H9 (cell line): ENCODE measurements around the gene PLA2G2F. TPM values are rescaled to one million over a fixed set of nuclear protein-coding genes. Genes with fewer than 3 reads are reported as not detected.

Experiments
- DNase-seq: peaks from one replicate; pipeline ENCODE4 v3.0.0-alpha.2; 2017
- H2AFZ ChIP-seq: one replicate; pipeline ENCODE4 v1.6.1; 2013; ENCODE audit warnings: mild to moderate bottlenecking, low read length, control low read depth, moderate library complexity
- H2AK5ac ChIP-seq: 2 replicates; pipeline ENCODE4 v1.6.1; 2013; ENCODE audit warnings: low read length, control low read depth, mixed read lengths; ENCODE audit not compliant: insufficient read length
- H2BK120ac ChIP-seq: one replicate; pipeline ENCODE4 v1.6.1; 2013; ENCODE audit warnings: low read depth, mild to moderate bottlenecking, low read length, control low read depth, inconsistent platforms; ENCODE audit not compliant: poor library complexity, severe bottlenecking
- H2BK12ac ChIP-seq: 2 replicates; pipeline ENCODE4 v1.6.1; 2013; ENCODE audit warnings: low read length, control low read depth, mixed read lengths, low read depth; ENCODE audit not compliant: insufficient read length
- H2BK15ac ChIP-seq: 2 replicates; pipeline ENCODE4 v1.6.1; 2013; ENCODE audit warnings: low read depth, low read length, control low read depth
- H2BK20ac ChIP-seq: one replicate; pipeline ENCODE4 v1.6.1; 2013; ENCODE audit warnings: low read depth, mild to moderate bottlenecking, low read length, control low read depth, inconsistent platforms; ENCODE audit not compliant: poor library complexity, severe bottlenecking
- H2BK5ac ChIP-seq: 2 replicates; pipeline ENCODE4 v1.6.1; 2013; ENCODE audit warnings: low read length, control low read depth, mixed read lengths; ENCODE audit not compliant: insufficient read length
- H3K14ac ChIP-seq: 2 replicates; pipeline ENCODE4 v1.6.1; 2013; ENCODE audit warnings: low read length, control low read depth; ENCODE audit not compliant: insufficient read depth
- H3K18ac ChIP-seq: 2 replicates; pipeline ENCODE4 v1.6.1; 2013; ENCODE audit warnings: low read depth, mild to moderate bottlenecking, mixed read lengths, low read length, control low read depth; ENCODE audit not compliant: insufficient read length
- H3K23ac ChIP-seq: 2 replicates; pipeline ENCODE4 v1.6.1; 2013; ENCODE audit warnings: low read length, control low read depth, mixed read lengths, low read depth; ENCODE audit not compliant: insufficient read length
- H3K23me2 ChIP-seq: 2 replicates; pipeline ENCODE4 v1.6.1; 2013; ENCODE audit warnings: low read depth, mild to moderate bottlenecking, mixed read lengths, low read length, control low read depth; ENCODE audit not compliant: insufficient read length, poor library complexity, severe bottlenecking
- H3K27ac ChIP-seq: 2 replicates; pipeline ENCODE4 v1.5.1; 2013; ENCODE audit warnings: low read length, control low read depth, mixed read lengths, low read depth; ENCODE audit not compliant: insufficient read length
- H3K27me3 ChIP-seq: 2 replicates; pipeline ENCODE4 v1.6.1; 2013; ENCODE audit warnings: low read length, control low read depth, inconsistent platforms; ENCODE audit not compliant: insufficient read depth
- H3K4ac ChIP-seq: 2 replicates; pipeline ENCODE4 v1.6.1; 2013; ENCODE audit warnings: low read depth, mild to moderate bottlenecking, control low read depth, inconsistent platforms, low read length, moderate library complexity
- H3K4me1 ChIP-seq: 2 replicates; pipeline ENCODE4 v1.6.1; 2013; ENCODE audit warnings: low read length, control low read depth, inconsistent platforms; ENCODE audit not compliant: insufficient read depth
- H3K4me2 ChIP-seq: 2 replicates; pipeline ENCODE4 v1.6.1; 2013; ENCODE audit warnings: low read length, control low read depth, mixed read lengths; ENCODE audit not compliant: insufficient read length, insufficient read depth
- H3K56ac ChIP-seq: 2 replicates; pipeline ENCODE4 v1.6.1; 2013; ENCODE audit warnings: low read depth, mild to moderate bottlenecking, mixed read lengths, low read length, control low read depth; ENCODE audit not compliant: insufficient read length
- H3K79me1 ChIP-seq: 2 replicates; pipeline ENCODE4 v1.6.1; 2013; ENCODE audit warnings: low read depth, mild to moderate bottlenecking, moderate library complexity, low read length, control low read depth, inconsistent platforms; ENCODE audit not compliant: insufficient read depth, poor library complexity, severe bottlenecking
- H3K79me2 ChIP-seq: 2 replicates; pipeline ENCODE4 v1.6.1; 2013; ENCODE audit warnings: low read length, control low read depth, inconsistent platforms; ENCODE audit not compliant: insufficient read depth
- H3K9ac ChIP-seq: 2 replicates; pipeline ENCODE4 v1.6.1; 2013; ENCODE audit warnings: low read length, control low read depth, mixed read lengths; ENCODE audit not compliant: insufficient read length; ENCODE audit errors: extremely low read depth
- H3K9me3 ChIP-seq: one replicate; pipeline ENCODE4 v1.6.1; 2013; ENCODE audit warnings: low read depth, low read length, inconsistent platforms; ENCODE audit not compliant: control insufficient read depth
- H3T11ph ChIP-seq: one replicate; pipeline ENCODE4 v1.6.1; 2013; ENCODE audit warnings: mild to moderate bottlenecking, low read length, control low read depth, inconsistent platforms
- H4K20me1 ChIP-seq: one replicate; pipeline ENCODE4 v1.6.1; 2013; ENCODE audit not compliant: control insufficient read depth, insufficient read length, insufficient read depth
- H4K5ac ChIP-seq: 2 replicates; pipeline ENCODE4 v1.6.1; 2013; ENCODE audit warnings: low read depth, mild to moderate bottlenecking, mixed read lengths, low read length, control low read depth; ENCODE audit not compliant: insufficient read length
- H4K8ac ChIP-seq: replicated peaks from 2 replicates; pipeline ENCODE4 v1.6.1; 2013; ENCODE audit warnings: low read length, control low read depth, mixed read lengths, low read depth; ENCODE audit not compliant: insufficient read length
- H4K91ac ChIP-seq: 2 replicates; pipeline ENCODE4 v1.6.1; 2013; ENCODE audit warnings: low read depth, mild to moderate bottlenecking, moderate library complexity, mixed read lengths, low read length, control low read depth; ENCODE audit not compliant: insufficient read length
- H3K27ac Mint-ChIP-seq, 3 experiments: 2 replicates in 2 of 3; 3 replicates in 1 of 3; pipeline ENCODE4 v1.8.0; 2020 to 2021; ENCODE audit warnings: mixed read lengths in 3 of 3, mild to moderate bottlenecking in 1 of 3, moderate library complexity in 1 of 3
- H3K27me3 Mint-ChIP-seq: 2 replicates; pipeline ENCODE4 v1.8.0; 2021; ENCODE audit warnings: low read depth, mild to moderate bottlenecking, moderate library complexity, mixed read lengths
- H3K36me3 Mint-ChIP-seq, 3 experiments: 2 replicates in 2 of 3; 3 replicates in 1 of 3; pipeline ENCODE4 v1.8.0; 2020 to 2021; ENCODE audit warnings: low read depth in 3 of 3, mixed read lengths in 3 of 3; ENCODE audit not compliant: insufficient read depth in 1 of 3
- H3K4me1 Mint-ChIP-seq, 2 experiments: 2 replicates each; pipeline ENCODE4 v1.8.0; 2020; ENCODE audit warnings: mixed read lengths in 2 of 2
- H3K4me3 Mint-ChIP-seq, 2 experiments: 2 replicates in 1 of 2; 3 replicates in 1 of 2; pipeline ENCODE4 v1.8.0; 2020 to 2021; ENCODE audit warnings: mild to moderate bottlenecking in 2 of 2, mixed read lengths in 2 of 2, moderate library complexity in 1 of 2
- H3K9me3 Mint-ChIP-seq, 2 experiments: 2 replicates in 1 of 2; 3 replicates in 1 of 2; pipeline ENCODE4 v1.8.0; 2020; ENCODE audit warnings: mild to moderate bottlenecking in 2 of 2, mixed read lengths in 2 of 2, moderate library complexity in 1 of 2
- WGBS: extraction: QIAGEN DNeasy Blood & Tissue Kit; methylation state at CpG from one replicate; pipeline ENCODE4 v1.1.7; 2013; ENCODE audit warnings: missing lambda C conversion rate, low lambda C conversion rate, mixed read lengths; ENCODE audit not compliant: insufficient read length; ENCODE audit errors: extremely low coverage; 5-methylcytosine and 5-hydroxymethylcytosine counted together
- total RNA-seq: library from RNA; stranded (reverse); gene quantifications from 2 replicates; pipeline ENCODE4 v1.2.1, GENCODE V29; 2021
- TF ChIP-seq, protein P1 (sequence below): fragments of 200-600 bp; sonication (generic); conservative IDR thresholded peaks from 3 replicates; pipeline ENCODE4 v1.8.0; 2021; ENCODE audit warnings: antibody characterized with exemption, mild to moderate bottlenecking

PLA2G2F gene
- total RNA-seq, 1 experiment from 2014 or later: not detected

DNA sequence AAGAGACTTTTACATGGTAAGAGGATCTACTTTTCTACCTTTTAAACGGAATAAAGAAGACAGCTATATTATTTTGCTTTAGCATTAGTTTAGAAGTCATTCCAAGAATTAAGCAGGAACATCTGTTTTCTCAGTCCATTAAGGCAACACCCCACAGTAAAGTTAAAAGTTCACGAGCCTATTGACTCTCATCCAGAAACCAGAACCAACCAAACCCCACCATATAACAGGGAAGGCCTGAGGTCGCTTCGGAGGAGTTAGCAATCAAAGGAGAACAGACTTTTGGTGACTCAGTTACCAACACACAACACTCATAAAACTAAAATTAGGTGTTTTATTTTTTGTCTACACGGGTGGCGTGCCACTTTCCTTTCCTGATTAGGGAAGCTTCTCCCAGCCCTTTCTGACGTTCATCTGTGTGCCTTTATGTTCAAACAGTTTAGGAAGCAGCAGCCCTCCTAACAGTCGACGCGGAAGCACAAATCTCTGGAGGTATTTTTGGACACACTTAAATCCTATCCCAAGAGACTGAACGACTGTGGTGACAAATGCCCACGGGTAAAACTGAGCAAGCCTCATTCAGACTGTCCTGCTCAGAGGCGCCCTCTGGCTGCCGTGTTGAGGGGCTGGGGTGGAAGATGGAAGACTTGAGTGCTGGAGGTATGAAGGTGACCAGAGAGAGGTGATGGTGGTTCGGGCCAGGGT is 55.8 kb downstream of the PLA2G2F start:
- no peaks in the 10 kb centered on the region for H3K79me2 ChIP-seq
- no peak overlapping the region for H2AK5ac ChIP-seq
- no peak overlapping the region for H4K91ac ChIP-seq
- H3K23ac ChIP-seq: no peak overlapping the region
- H3K23me2 ChIP-seq: no peaks in the 10 kb centered on the region
- WGBS: no CpG with 5 or more reads among the region's 15 CpGs
- TF ChIP-seq, protein P1, sequence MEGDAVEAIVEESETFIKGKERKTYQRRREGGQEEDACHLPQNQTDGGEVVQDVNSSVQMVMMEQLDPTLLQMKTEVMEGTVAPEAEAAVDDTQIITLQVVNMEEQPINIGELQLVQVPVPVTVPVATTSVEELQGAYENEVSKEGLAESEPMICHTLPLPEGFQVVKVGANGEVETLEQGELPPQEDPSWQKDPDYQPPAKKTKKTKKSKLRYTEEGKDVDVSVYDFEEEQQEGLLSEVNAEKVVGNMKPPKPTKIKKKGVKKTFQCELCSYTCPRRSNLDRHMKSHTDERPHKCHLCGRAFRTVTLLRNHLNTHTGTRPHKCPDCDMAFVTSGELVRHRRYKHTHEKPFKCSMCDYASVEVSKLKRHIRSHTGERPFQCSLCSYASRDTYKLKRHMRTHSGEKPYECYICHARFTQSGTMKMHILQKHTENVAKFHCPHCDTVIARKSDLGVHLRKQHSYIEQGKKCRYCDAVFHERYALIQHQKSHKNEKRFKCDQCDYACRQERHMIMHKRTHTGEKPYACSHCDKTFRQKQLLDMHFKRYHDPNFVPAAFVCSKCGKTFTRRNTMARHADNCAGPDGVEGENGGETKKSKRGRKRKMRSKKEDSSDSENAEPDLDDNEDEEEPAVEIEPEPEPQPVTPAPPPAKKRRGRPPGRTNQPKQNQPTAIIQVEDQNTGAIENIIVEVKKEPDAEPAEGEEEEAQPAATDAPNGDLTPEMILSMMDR: peak; percentile 92
- no peak overlapping the region for H4K5ac ChIP-seq
- no peak overlapping the region for H2BK20ac ChIP-seq
- no peaks in the 10 kb centered on the region for H4K20me1 ChIP-seq
- H3K9ac ChIP-seq: no peak overlapping the region
- no peak overlapping the region for H3K56ac ChIP-seq
- H2BK120ac ChIP-seq: no peak overlapping the region
- Mint-ChIP-seq H3K27ac (no peak overlapping the region), H3K4me1 (peaks cover 20 to 23% of the 10 kb centered on the region in 2 experiments), H3K4me3 (no peak overlapping the region), H3K9me3 (no peaks in the 10 kb centered on the region), H3K36me3 (no peaks in the 10 kb centered on the region; a peak in 1 of 7 replicates), H3K27me3 (peaks cover 34% of the 10 kb centered on the region)
- H3K27ac ChIP-seq: no peak overlapping the region
- H3K4me2 ChIP-seq: no peak overlapping the region
- H3K79me1 ChIP-seq: no peaks in the 10 kb centered on the region
- H3T11ph ChIP-seq: no peak overlapping the region
- H2BK12ac ChIP-seq: no peak overlapping the region
- no peaks in the 10 kb centered on the region for H3K9me3 ChIP-seq
- no peak overlapping the region for H3K14ac ChIP-seq
- DNase-seq: peak; percentile 76
- no peak overlapping the region for H2BK15ac ChIP-seq
- no peak overlapping the region for H2BK5ac ChIP-seq
- H3K18ac ChIP-seq: no peak overlapping the region
- H3K27me3 ChIP-seq: no peaks in the 10 kb centered on the region; the same call in 1 of the 2 replicates
- no peaks in the 10 kb centered on the region for H3K4me1 ChIP-seq
- no peak overlapping the region for H2AFZ ChIP-seq
- H3K4ac ChIP-seq: no peak overlapping the region
- H4K8ac ChIP-seq: no peak overlapping the region
